HEK293 (cell line): ENCODE results near the gene ZNF292.

Experiments
- CTCF ChIA-PET: fragments of 350-600 bp; formaldehyde crosslinking; extraction: SDS; loops from one replicate; lab custom pipeline; 2021; ENCODE audit warnings: antibody characterized with exemption; lab: Yijun Ruan, JAX
- POLR2A ChIA-PET: fragments of 300-600 bp; formaldehyde crosslinking; extraction: SDS; loops from one replicate; lab custom pipeline; 2020; ENCODE audit warnings: antibody characterized with exemption, inconsistent platforms; lab: Yijun Ruan, JAX
- H3K27ac ChIP-seq: fragments of 200-500 bp; sonication (Bioruptor generic); 2 replicates; pipeline ENCODE4 v1.5.1; 2014; ENCODE audit warnings: low read depth, low read length, control low read depth, inconsistent platforms; ENCODE audit errors: extremely low read depth
- H3K36me3 ChIP-seq, 2 experiments: fragments of 200-500 bp in 1 of 2; sonication (Bioruptor generic) in 1 of 2; 1 replicate in 1 of 2; 2 replicates in 1 of 2; pipeline ENCODE4 v1.5.1; 2014 to 2017; ENCODE audit warnings: inconsistent platforms in 2 of 2, low read length in 2 of 2; ENCODE audit not compliant: control insufficient read depth in 2 of 2, insufficient read depth in 1 of 2
- H3K4me1 ChIP-seq: fragments of 200-500 bp; sonication (Bioruptor generic); 2 replicates; pipeline ENCODE4 v1.5.1; 2014; ENCODE audit warnings: mild to moderate bottlenecking, low read length, inconsistent platforms; ENCODE audit not compliant: control insufficient read depth, insufficient read depth
- H3K4me3 ChIP-seq: 2 replicates; pipeline ENCODE4 v1.5.1; 2011; ENCODE audit warnings: low read depth, mild to moderate bottlenecking, control low read depth, low read length, moderate library complexity
- H3K9me3 ChIP-seq: fragments of 200-500 bp; sonication (Bioruptor generic); 2 replicates; pipeline ENCODE4 v1.5.1; 2014; ENCODE audit warnings: low read depth, low read length, inconsistent platforms; ENCODE audit not compliant: control insufficient read depth, insufficient read depth
- EGR2 ChIP-seq: fragments of 450-650 bp; formaldehyde crosslinking; IDR thresholded peaks from 2 replicates; pipeline ENCODE4 v1.5.1; 2016; ENCODE audit warnings: low read depth, missing biosample characterization, missing genetic modification characterization
- IKZF3 ChIP-seq: fragments of 450-650 bp; IDR thresholded peaks from 2 replicates; pipeline ENCODE4 v1.5.0; 2018; ENCODE audit warnings: missing biosample characterization, mild to moderate bottlenecking, missing genetic modification characterization, moderate library complexity
- KLF9 ChIP-seq: fragments of 450-650 bp; formaldehyde crosslinking; IDR thresholded peaks from 2 replicates; pipeline ENCODE4 v1.5.1; 2016; ENCODE audit warnings: missing biosample characterization, missing genetic modification characterization, low read depth
- MEIS1 ChIP-seq: sonication (generic); formaldehyde crosslinking; IDR thresholded peaks from 2 replicates; pipeline ENCODE4 v1.8.1; 2022; ENCODE audit warnings: missing genetic modification reagents, mild to moderate bottlenecking, borderline replicate concordance
- SCRT2 ChIP-seq: fragments of 450-650 bp; formaldehyde crosslinking; IDR thresholded peaks from 2 replicates; pipeline ENCODE4 v1.5.1; 2016; ENCODE audit warnings: missing biosample characterization, missing genetic modification characterization
- SETDB1 ChIP-seq: IDR thresholded peaks from one replicate; pipeline ENCODE4 v1.6.1; 2017; ENCODE audit warnings: mild to moderate bottlenecking, low read length, moderate library complexity, mixed read lengths; ENCODE audit not compliant: insufficient read length
- ZBTB8A ChIP-seq: fragments of 450-650 bp; formaldehyde crosslinking; IDR thresholded peaks from 2 replicates; pipeline ENCODE4 v1.5.1; 2016; ENCODE audit warnings: missing biosample characterization, missing genetic modification characterization
- ZEB2 ChIP-seq: fragments of 450-650 bp; formaldehyde crosslinking; IDR thresholded peaks from 2 replicates; pipeline ENCODE4 v1.5.1; 2016; ENCODE audit warnings: missing biosample characterization, missing genetic modification characterization
- ZFP3 ChIP-seq: fragments of 450-650 bp; formaldehyde crosslinking; IDR thresholded peaks from 2 replicates; pipeline ENCODE4 v1.5.1; 2016; ENCODE audit warnings: low read depth, missing biosample characterization, missing genetic modification characterization
- ZNF10 ChIP-seq: fragments of 450-650 bp; formaldehyde crosslinking; IDR thresholded peaks from 2 replicates; pipeline ENCODE4 v1.5.1; 2017; ENCODE audit warnings: missing biosample characterization, missing genetic modification characterization
- ZNF133 ChIP-seq: fragments of 450-650 bp; formaldehyde crosslinking; IDR thresholded peaks from 2 replicates; pipeline ENCODE4 v1.5.1; 2016; ENCODE audit warnings: missing biosample characterization, missing genetic modification characterization
- ZNF2 ChIP-seq: fragments of 450-650 bp; formaldehyde crosslinking; IDR thresholded peaks from 2 replicates; pipeline ENCODE4 v1.5.1; 2016; ENCODE audit warnings: missing biosample characterization, missing genetic modification characterization
- ZNF302 ChIP-seq: fragments of 450-650 bp; formaldehyde crosslinking; IDR thresholded peaks from 2 replicates; pipeline ENCODE4 v1.5.1; 2016; ENCODE audit warnings: missing biosample characterization, missing genetic modification characterization, low read depth
- ZNF510 ChIP-seq: fragments of 450-650 bp; formaldehyde crosslinking; IDR thresholded peaks from 2 replicates; pipeline ENCODE4 v1.5.1; 2018; ENCODE audit warnings: mild to moderate bottlenecking, missing genetic modification characterization, missing biosample characterization; ENCODE audit not compliant: insufficient replicate concordance
- ZNF585B ChIP-seq: fragments of 450-650 bp; formaldehyde crosslinking; IDR thresholded peaks from 2 replicates; pipeline ENCODE4 v1.5.1; 2016; ENCODE audit warnings: missing biosample characterization, missing genetic modification characterization
- ZNF621 ChIP-seq: fragments of 450-650 bp; formaldehyde crosslinking; IDR thresholded peaks from 2 replicates; pipeline ENCODE4 v1.5.1; 2017; ENCODE audit warnings: missing biosample characterization, missing genetic modification characterization
- ZNF660 ChIP-seq: fragments of 450-650 bp; IDR thresholded peaks from 2 replicates; pipeline ENCODE4 v1.5.1; 2018; ENCODE audit warnings: missing biosample characterization, mild to moderate bottlenecking, missing genetic modification characterization
- ZNF677 ChIP-seq: fragments of 450-650 bp; IDR thresholded peaks from 2 replicates; pipeline ENCODE4 v1.5.0; 2018; ENCODE audit warnings: missing biosample characterization, mild to moderate bottlenecking, missing genetic modification characterization, moderate library complexity
- ZNF777 ChIP-seq: fragments of 450-650 bp; formaldehyde crosslinking; IDR thresholded peaks from 2 replicates; pipeline ENCODE4 v1.5.1; 2017; ENCODE audit warnings: missing biosample characterization, missing genetic modification characterization, borderline replicate concordance
- TF ChIP-seq, protein P1 (sequence below): fragments of 450-650 bp; formaldehyde crosslinking; IDR thresholded peaks from 2 replicates; pipeline ENCODE4 v1.5.1; 2016; ENCODE audit warnings: missing biosample characterization, missing genetic modification characterization, borderline replicate concordance
- TF ChIP-seq, protein P2 (sequence below): fragments of 450-650 bp; formaldehyde crosslinking; IDR thresholded peaks from 2 replicates; pipeline ENCODE4 v1.5.1; 2016; ENCODE audit warnings: missing biosample characterization, missing genetic modification characterization
- TF ChIP-seq, protein P3 (sequence below): fragments of 450-650 bp; formaldehyde crosslinking; IDR thresholded peaks from 2 replicates; pipeline ENCODE4 v1.5.1; 2017; ENCODE audit warnings: missing biosample characterization, missing genetic modification characterization
- TF ChIP-seq, protein P4 (sequence below): fragments of 450-650 bp; formaldehyde crosslinking; IDR thresholded peaks from 2 replicates; pipeline ENCODE4 v1.5.1; 2016; ENCODE audit warnings: missing biosample characterization, missing genetic modification characterization
- TF ChIP-seq, protein P5 (sequence below): fragments of 450-650 bp; formaldehyde crosslinking; IDR thresholded peaks from 2 replicates; pipeline ENCODE4 v1.5.1; 2016; ENCODE audit warnings: missing biosample characterization, missing genetic modification characterization
- TF ChIP-seq, protein P6 (sequence below): fragments of 450-650 bp; formaldehyde crosslinking; IDR thresholded peaks from 2 replicates; pipeline ENCODE4; 2016; ENCODE audit warnings: missing biosample characterization, missing genetic modification characterization

ZNF292 gene

DNA sequence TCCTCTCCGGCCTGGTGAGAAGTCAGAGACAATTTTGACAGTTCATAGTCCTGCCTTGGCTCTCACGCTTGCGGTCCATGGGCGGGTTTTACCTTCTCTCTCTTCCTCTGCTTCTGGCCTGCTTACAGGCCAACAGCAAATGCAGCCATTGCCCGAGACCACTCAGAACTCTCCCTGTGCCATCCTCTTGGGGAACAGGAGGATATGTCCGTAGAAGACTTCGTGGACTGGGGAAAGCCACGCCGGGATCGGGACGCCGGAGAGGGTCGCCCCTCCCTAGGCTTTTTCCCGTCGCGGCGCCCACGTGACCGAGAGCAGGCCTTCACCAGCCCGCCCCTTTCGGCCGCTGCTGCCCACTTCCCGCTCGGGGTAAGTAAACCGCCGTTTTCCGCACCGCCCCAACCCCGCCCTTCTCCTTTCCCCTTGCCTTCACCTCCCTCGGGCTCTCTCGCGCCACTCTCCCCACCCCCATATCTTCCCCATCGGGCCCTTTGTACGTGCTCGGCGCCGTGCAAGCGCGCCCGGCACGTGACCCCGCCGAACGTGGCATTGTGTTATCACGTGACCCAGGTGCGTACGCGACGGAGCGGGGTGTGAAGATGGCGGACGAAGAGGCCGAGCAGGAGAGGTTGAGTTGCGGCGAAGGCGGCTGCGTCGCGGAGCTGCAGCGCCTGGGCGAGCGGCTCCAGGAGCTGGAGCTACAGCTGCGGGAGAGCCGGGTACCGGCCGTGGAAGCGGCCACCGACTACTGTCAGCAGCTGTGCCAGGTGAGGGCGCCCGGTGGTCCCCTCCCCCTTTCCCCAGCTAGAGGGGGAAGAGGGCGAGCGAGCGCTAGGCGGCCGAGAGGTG, at the start of gene ZNF292:
Gene ZNF292 (plus strand): TSS at position 573 of the 849 bp plus-strand sequence. CDS start 27 bp downstream, at position 600.
- Histone ChIP-seq H3K9me3 (no peaks in the 10 kb centered on the region), H3K4me1 (no peaks in the 10 kb centered on the region), H3K27ac (peak within 1 kb of the TSS; percentile 77), H3K36me3 (peaks cover 2 to 7% of the 10 kb centered on the region in 2 experiments; a peak in 2 of 3 replicates), H3K4me3 (peak within 1 kb of the TSS; percentile 57)
- ChIA-PET CTCF (interaction anchor here (0.7 to 1.4 kb wide), 4 partner anchors 25 to 772 kb away, joined by 3 read pairs; no protein-coding TSS in a partner anchor), POLR2A (no interaction called here)
- TF ChIP-seq MEIS1 (CRISPR knock-in tag): no peak
- TF ChIP-seq ZNF10 (tag by site-specific recombination): peak; percentile 96
- TF ChIP-seq ZNF621 (tag by site-specific recombination): no peak
- peak; percentile 83 for TF ChIP-seq SETDB1
- no peak; the same call in 1 of the 2 replicates for TF ChIP-seq ZNF777
- TF ChIP-seq ZNF2 (tag by site-specific recombination): peak; percentile 86
- TF ChIP-seq KLF9 (tag by site-specific recombination): peak; percentile 94
- TF ChIP-seq IKZF3 (tag by site-specific recombination): peak; percentile 90
- TF ChIP-seq ZBTB8A: peak; percentile 92
- no peak for TF ChIP-seq ZNF510
- TF ChIP-seq, protein P1, sequence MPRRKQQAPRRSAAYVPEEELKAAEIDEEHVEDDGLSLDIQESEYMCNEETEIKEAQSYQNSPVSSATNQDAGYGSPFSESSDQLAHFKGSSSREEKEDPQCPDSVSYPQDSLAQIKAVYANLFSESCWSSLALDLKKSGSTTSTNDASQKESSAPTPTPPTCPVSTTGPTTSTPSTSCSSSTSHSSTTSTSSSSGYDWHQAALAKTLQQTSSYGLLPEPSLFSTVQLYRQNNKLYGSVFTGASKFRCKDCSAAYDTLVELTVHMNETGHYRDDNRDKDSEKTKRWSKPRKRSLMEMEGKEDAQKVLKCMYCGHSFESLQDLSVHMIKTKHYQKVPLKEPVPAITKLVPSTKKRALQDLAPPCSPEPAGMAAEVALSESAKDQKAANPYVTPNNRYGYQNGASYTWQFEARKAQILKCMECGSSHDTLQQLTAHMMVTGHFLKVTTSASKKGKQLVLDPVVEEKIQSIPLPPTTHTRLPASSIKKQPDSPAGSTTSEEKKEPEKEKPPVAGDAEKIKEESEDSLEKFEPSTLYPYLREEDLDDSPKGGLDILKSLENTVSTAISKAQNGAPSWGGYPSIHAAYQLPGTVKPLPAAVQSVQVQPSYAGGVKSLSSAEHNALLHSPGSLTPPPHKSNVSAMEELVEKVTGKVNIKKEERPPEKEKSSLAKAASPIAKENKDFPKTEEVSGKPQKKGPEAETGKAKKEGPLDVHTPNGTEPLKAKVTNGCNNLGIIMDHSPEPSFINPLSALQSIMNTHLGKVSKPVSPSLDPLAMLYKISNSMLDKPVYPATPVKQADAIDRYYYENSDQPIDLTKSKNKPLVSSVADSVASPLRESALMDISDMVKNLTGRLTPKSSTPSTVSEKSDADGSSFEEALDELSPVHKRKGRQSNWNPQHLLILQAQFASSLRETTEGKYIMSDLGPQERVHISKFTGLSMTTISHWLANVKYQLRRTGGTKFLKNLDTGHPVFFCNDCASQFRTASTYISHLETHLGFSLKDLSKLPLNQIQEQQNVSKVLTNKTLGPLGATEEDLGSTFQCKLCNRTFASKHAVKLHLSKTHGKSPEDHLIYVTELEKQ (tag by site-specific recombination): no peak; the same call in 1 of the 2 replicates
- TF ChIP-seq, protein P2, sequence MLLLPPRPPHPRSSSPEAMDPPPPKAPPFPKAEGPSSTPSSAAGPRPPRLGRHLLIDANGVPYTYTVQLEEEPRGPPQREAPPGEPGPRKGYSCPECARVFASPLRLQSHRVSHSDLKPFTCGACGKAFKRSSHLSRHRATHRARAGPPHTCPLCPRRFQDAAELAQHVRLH: peak; percentile 78; the same call in 1 of the 2 replicates
- TF ChIP-seq, protein P3, sequence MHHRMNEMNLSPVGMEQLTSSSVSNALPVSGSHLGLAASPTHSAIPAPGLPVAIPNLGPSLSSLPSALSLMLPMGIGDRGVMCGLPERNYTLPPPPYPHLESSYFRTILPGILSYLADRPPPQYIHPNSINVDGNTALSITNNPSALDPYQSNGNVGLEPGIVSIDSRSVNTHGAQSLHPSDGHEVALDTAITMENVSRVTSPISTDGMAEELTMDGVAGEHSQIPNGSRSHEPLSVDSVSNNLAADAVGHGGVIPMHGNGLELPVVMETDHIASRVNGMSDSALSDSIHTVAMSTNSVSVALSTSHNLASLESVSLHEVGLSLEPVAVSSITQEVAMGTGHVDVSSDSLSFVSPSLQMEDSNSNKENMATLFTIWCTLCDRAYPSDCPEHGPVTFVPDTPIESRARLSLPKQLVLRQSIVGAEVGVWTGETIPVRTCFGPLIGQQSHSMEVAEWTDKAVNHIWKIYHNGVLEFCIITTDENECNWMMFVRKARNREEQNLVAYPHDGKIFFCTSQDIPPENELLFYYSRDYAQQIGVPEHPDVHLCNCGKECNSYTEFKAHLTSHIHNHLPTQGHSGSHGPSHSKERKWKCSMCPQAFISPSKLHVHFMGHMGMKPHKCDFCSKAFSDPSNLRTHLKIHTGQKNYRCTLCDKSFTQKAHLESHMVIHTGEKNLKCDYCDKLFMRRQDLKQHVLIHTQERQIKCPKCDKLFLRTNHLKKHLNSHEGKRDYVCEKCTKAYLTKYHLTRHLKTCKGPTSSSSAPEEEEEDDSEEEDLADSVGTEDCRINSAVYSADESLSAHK (tag by site-specific recombination): peak; percentile 86
- no peak for TF ChIP-seq ZNF585B (tag by site-specific recombination)
- TF ChIP-seq ZFP3 (tag by site-specific recombination): no peak
- no peak for TF ChIP-seq ZNF133 (tag by site-specific recombination)
- peak; percentile 94 for TF ChIP-seq EGR2 (tag by site-specific recombination)
- no peak for TF ChIP-seq ZNF677 (tag by site-specific recombination)
- TF ChIP-seq, protein P4, sequence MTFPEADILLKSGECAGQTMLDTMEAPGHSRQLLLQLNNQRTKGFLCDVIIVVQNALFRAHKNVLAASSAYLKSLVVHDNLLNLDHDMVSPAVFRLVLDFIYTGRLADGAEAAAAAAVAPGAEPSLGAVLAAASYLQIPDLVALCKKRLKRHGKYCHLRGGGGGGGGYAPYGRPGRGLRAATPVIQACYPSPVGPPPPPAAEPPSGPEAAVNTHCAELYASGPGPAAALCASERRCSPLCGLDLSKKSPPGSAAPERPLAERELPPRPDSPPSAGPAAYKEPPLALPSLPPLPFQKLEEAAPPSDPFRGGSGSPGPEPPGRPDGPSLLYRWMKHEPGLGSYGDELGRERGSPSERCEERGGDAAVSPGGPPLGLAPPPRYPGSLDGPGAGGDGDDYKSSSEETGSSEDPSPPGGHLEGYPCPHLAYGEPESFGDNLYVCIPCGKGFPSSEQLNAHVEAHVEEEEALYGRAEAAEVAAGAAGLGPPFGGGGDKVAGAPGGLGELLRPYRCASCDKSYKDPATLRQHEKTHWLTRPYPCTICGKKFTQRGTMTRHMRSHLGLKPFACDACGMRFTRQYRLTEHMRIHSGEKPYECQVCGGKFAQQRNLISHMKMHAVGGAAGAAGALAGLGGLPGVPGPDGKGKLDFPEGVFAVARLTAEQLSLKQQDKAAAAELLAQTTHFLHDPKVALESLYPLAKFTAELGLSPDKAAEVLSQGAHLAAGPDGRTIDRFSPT: peak; percentile 99
- TF ChIP-seq, protein P5, sequence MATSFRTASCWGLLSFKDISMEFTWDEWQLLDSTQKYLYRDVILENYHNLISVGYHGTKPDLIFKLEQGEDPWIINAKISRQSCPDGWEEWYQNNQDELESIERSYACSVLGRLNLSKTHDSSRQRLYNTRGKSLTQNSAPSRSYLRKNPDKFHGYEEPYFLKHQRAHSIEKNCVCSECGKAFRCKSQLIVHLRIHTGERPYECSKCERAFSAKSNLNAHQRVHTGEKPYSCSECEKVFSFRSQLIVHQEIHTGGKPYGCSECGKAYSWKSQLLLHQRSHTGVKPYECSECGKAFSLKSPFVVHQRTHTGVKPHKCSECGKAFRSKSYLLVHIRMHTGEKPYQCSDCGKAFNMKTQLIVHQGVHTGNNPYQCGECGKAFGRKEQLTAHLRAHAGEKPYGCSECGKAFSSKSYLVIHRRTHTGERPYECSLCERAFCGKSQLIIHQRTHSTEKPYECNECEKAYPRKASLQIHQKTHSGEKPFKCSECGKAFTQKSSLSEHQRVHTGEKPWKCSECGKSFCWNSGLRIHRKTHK: no peak
- peak; percentile 40; the same call in 1 of the 2 replicates for TF ChIP-seq SCRT2 (tag by site-specific recombination)
- TF ChIP-seq, protein P6, sequence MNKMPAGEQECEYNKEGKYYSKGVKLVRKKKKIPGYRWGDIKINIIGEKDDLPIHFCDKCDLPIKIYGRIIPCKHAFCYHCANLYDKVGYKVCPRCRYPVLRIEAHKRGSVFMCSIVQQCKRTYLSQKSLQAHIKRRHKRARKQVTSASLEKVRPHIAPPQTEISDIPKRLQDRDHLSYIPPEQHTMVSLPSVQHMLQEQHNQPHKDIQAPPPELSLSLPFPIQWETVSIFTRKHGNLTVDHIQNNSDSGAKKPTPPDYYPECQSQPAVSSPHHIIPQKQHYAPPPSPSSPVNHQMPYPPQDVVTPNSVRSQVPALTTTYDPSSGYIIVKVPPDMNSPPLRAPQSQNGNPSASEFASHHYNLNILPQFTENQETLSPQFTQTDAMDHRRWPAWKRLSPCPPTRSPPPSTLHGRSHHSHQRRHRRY (tag by site-specific recombination): no peak
- TF ChIP-seq ZNF302 (tag by site-specific recombination): peak; percentile 69; the same call in 1 of the 2 replicates
- peak; percentile 78 for TF ChIP-seq ZNF660 (tag by site-specific recombination)
- TF ChIP-seq ZEB2 (tag by site-specific recombination): peak; percentile 97
